HG03571 (cell line): ENCODE measurements around the gene DCXR.

Experiments
- ATAC-seq: cut with Tn5 transposase; IDR thresholded peaks from one replicate; pipeline ENCODE4 v1.9.1; 2021; ENCODE audit not compliant: unreplicated experiment

DCXR gene

GRCh38 chr17:81998691-81999438 lies 38.6 kb downstream of the DCXR start:
- ATAC-seq: no peak

- ATAC-seq: no peak
These were observed 39.3 kb downstream of the DCXR start for GRCh38 chr17:81998212-81998611.

- ATAC-seq: no peak
These were observed 40.6 kb downstream of the DCXR start for GRCh38 chr17:81996757-81997441.

DNA sequence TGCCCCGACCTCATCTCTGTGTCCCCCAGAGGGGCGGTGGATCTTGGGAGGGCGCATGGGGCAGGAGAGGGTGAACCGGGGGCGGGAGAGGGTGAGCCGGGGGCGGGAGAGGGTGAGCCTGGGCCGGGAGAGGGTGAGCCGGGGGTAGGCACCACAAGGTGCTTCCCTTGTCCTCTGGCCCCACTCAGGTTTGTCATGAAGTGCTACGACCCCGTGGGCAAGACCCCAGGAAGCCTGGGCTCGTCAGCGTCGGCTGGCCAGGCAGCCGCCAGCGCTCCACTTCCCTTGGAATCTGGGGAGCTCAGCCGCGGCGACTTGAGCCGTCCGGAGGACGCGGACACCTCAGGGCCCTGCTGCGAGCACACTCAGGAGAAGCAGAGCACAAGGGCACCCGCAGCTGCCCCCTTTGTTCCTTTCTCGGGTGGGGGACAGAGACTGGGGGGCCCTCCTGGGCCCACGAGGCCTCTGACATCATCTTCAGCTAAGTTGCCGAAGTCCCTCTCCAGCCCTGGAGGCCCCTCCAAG lies 41.2 kb downstream of the DCXR start:
- ATAC-seq: no peak

- no peak for ATAC-seq
These were observed 41.9 kb downstream of the DCXR start for GRCh38 chr17:81995463-81996231.

GRCh38 chr17:81994593-81995462 lies 42.7 kb downstream of the DCXR start:
- no peak for ATAC-seq

GRCh38 chr17:81993729-81994592 lies 43.5 kb downstream of the DCXR start:
- no peak for ATAC-seq

DNA sequence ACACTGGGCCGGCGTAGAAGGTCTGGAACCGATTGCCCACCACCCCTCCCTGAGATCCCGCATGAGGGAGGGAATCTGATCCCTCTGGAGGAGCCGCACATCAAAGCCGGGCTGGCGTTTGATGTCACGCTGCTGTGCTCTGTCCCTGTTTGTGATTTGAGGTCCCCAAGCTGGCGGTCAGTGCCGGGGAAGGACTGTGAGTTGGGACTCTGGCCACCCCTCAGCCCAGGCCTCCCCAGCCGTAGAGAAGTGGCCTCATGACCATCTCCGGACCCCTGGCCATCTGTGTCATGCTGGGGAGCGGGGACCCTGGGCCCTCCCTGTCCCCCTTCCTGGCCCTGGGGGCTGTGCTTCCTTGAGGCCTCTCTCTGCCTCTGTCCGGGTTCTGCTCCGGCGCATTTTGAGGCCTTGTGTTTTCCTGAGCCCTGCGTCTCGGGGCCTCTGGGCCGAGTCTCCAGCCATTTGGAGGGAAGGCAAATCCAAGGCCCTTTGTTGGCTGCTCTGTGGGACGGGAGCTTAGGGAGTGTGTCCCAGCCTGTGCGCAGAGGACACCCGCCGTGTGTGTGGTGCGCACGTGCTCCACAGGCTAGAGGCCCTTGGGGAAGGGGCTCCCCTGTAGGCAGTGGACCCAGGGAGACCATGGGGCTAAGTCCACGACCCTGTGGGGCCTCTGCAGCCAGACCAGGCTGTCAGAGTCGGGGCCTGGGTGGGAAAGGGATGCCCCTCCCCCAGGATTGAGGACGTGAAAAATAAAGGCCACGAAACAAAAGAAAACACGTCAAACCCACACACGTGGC lies 45.0 kb downstream of the DCXR start:
- ATAC-seq: no peak

DNA sequence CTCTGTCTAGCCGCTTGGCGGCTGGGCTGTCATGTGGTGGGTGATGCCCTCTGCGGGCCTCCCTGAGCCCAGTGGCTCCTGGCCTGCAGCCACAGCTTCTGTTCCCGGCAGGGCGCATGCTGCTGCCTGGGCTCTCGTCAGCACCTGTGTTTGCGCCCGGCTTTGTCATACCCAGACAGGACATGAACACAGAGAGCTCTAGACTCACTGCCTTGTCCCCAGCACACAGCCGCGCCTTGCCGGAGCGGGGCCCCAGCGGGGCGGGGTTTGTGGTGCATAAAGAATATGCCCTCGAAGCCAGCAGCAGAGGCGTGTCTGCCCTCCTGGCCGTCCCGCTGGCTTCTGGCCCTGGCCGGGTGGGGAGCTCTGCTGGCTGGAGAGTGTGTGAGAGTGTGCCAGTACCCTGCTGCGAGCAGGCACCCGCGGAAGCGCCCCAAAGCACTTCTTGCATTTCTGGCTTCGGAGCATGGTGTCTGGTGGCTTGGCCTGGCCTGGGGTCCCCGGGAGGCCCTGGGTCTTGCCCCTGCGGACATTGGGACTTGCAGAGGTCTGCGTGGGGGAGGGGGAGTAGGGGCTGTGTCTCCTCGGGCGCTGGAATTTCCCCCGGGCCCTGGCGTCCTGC lies 45.7 kb downstream of the DCXR start:
- no peak for ATAC-seq

DNA sequence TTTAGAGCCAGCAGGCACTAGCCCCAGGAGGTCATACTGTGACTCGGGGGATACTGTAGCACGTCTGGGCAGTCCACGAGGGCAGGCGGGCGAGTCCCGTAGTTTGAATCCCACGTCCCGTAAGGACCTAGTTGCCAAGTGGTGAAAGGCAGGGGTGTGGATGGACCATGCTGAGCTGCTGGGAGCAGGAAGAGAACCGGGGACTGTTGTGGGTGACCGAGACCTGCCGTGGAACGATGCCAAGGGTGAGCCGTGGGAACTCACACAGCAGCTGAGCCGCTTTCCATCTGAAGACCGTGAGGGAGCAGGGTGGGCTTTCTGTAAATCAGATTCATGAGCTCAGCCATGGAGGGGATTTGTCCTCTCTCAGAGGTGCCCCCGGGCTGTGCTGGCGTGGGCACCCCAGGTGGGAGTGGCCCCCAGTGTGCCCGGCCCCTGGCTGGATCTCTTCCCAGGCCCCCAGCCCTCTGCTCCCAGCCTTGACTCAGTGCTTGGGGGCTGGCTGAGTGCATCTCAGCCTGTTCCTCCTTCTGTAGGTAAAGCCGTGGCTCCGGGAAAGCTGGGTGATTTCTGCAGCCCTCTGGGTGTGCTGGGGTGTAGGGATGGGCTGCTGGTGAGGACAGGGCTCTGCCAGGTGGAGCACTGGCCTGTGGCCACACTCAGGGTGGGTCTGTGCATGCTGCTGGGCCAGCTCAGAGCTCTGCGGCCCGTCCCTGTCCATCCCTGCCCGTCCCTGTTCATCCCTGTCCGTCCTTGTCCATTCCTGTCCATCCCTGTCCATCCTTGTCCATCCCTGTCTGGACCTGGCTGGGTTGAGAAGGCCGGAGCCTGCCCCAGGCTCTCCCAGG lies 46.4 kb downstream of the DCXR start:
- no peak for ATAC-seq

- no peak for ATAC-seq
These were observed 50.2 kb downstream of the DCXR start for GRCh38 chr17:81987161-81987770.

DNA sequence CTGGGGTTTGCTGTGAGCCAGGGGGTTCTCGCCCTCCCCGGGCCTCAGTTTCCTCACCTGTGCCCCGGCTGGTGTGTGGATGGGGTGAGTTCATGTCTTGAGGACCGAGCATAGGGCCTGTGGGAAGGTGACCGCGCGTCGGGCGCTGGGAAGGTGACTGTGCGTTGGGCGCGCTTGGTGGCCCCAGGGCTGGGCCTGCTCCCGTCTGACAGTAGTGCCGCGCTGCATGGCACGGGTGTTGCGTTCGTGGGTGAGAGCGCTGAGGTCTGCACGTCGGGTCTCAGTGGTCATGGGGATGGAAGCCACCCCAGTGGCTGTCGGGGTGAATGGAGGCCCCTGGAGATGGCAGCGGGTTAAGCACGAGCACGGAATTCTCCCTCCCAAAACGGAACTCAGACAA lies 50.9 kb downstream of the DCXR start:
- ATAC-seq: no peak
